ENCODE data around the gene BRAT1.

DNA sequence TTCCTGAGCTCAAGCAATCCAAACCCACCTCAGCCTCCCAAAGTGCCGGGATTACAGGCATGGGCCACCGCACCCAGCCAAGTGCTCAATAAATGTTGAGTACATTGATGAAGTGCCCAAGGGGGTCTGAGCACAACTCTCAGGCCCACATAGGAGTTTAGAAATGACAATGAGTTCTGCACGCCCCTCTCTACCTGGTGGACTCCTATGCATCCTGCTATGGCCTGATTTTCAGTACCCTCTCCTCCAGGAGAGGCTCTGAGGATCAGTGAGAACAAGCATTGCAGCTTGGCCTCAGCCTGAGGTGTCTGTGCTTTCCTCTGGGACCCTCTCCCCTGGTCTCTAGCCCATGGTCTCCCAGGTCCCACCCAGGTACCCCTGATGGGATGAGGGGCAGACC is 58.3 kb downstream of the BRAT1 start:
- TF ChIP-seq, protein P1, sequence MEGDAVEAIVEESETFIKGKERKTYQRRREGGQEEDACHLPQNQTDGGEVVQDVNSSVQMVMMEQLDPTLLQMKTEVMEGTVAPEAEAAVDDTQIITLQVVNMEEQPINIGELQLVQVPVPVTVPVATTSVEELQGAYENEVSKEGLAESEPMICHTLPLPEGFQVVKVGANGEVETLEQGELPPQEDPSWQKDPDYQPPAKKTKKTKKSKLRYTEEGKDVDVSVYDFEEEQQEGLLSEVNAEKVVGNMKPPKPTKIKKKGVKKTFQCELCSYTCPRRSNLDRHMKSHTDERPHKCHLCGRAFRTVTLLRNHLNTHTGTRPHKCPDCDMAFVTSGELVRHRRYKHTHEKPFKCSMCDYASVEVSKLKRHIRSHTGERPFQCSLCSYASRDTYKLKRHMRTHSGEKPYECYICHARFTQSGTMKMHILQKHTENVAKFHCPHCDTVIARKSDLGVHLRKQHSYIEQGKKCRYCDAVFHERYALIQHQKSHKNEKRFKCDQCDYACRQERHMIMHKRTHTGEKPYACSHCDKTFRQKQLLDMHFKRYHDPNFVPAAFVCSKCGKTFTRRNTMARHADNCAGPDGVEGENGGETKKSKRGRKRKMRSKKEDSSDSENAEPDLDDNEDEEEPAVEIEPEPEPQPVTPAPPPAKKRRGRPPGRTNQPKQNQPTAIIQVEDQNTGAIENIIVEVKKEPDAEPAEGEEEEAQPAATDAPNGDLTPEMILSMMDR (conservative IDR thresholded peaks at IDR 0.05), result no peak
- no peak for TF ChIP-seq ZFX (IDR thresholded peaks at IDR 0.05)
